Lung (tissue), 16 donors: ENCODE measurements around the gene SPOPL. TPM values are rescaled to one million over a fixed set of nuclear protein-coding genes. Genes with fewer than 3 reads are reported as not detected.
A peak's percentile ranks its signal among the peaks of the same experiment; 100 is the strongest.

Experiments
- ATAC-seq: fragments of 200-7000 bp; cut with Tn5 transposase; one replicate; pipeline ENCODE4 v1.9.1; 2020; ENCODE audit warnings: moderate number of reproducible peaks; ENCODE audit not compliant: insufficient read depth, low FRiP score
- DNase-seq, 3 donors: peaks; one replicate each; pipeline ENCODE4 v3.0.0-alpha.2; 2013 to 2017
- H3K27ac ChIP-seq, 2 donors: one replicate each; pipeline ENCODE4 v1.5.1; 2013; ENCODE audit warnings: mild to moderate bottlenecking in 2 of 2, moderate library complexity in 2 of 2, control low read depth in 1 of 2, inconsistent platforms in 1 of 2, low read depth in 1 of 2, low read length in 1 of 2
- H3K27me3 ChIP-seq, 3 donors: one replicate each; pipeline ENCODE4 v1.5.1; 2013; ENCODE audit warnings: low read length in 2 of 3; ENCODE audit not compliant: control insufficient read depth in 3 of 3, insufficient read depth in 3 of 3
- H3K36me3 ChIP-seq, 4 donors: one replicate each; pipeline ENCODE4 v1.5.1; 2013; ENCODE audit warnings: low read length in 4 of 4, mild to moderate bottlenecking in 1 of 4, moderate library complexity in 1 of 4; ENCODE audit not compliant: control insufficient read depth in 4 of 4, insufficient read depth in 4 of 4
- H3K4me1 ChIP-seq, 5 donors: one replicate each; pipeline ENCODE4 v1.5.1; 2013; ENCODE audit warnings: low read length in 5 of 5, mild to moderate bottlenecking in 2 of 5, moderate library complexity in 1 of 5; ENCODE audit not compliant: control insufficient read depth in 5 of 5, insufficient read depth in 5 of 5
- H3K4me3 ChIP-seq: one replicate; pipeline ENCODE4 v1.5.1; 2013; ENCODE audit warnings: mild to moderate bottlenecking, control low read depth, moderate library complexity
- H3K9ac ChIP-seq, 2 donors: one replicate each; pipeline ENCODE4 v1.5.1; 2013; ENCODE audit warnings: low read length in 2 of 2, control low read depth in 1 of 2; ENCODE audit not compliant: insufficient read depth in 1 of 2
- H3K9me3 ChIP-seq, 4 donors: one replicate each; pipeline ENCODE4 v1.5.1; 2013; ENCODE audit warnings: low read length in 3 of 4, mild to moderate bottlenecking in 1 of 4, moderate library complexity in 1 of 4; ENCODE audit not compliant: control insufficient read depth in 4 of 4, insufficient read depth in 3 of 4
- whole genome bisulfite sequencing, 2 donors: extraction: QIAGEN DNeasy Blood & Tissue Kit; methylation state at CpG; one replicate each; pipeline ENCODE4 v1.1.7; 2013; 5-methylcytosine and 5-hydroxymethylcytosine counted together
- long read RNA-seq, 5 donors: transcript quantifications; one replicate each; lab custom pipeline, GENCODE V29; 2026
- polyA plus RNA-seq, 2 donors: library from polyadenylated mRNA; stranded (reverse); fragments of 200-250 nt; gene quantifications; one replicate each; pipeline ENCODE4 v1.2.1, GENCODE V29; 2013
- total RNA-seq, 2 donors: library from RNA; depleted of rRNA in 1 of 2; stranded (reverse); fragments of >200 nt in 1 of 2; gene quantifications; one replicate each; pipeline ENCODE4 v1.2.1, GENCODE V29; 2014 to 2021
- TF ChIP-seq, protein P1 (sequence below): IDR thresholded peaks from 2 replicates; pipeline ENCODE4 v1.5.1; 2012; ENCODE audit warnings: mild to moderate bottlenecking; ENCODE audit errors: control extremely low read depth, extremely low read depth
- donor health status: control.
- donor health status: control.
- donor health status: Bipolar disorder and iron deficiency.
- donor health status: healthy.
- donor health status: DM: yes; HTN: yes; CAD: no.

The SPOPL gene
- 10 to 100 TPM; 24.7 to 39.7 TPM for total RNA-seq
- 10 to 100 TPM in 1 of 2 donors, 1 to 10 TPM in 1; 4.4 to 11.8 TPM for polyA plus RNA-seq
- long read RNA-seq, donor 1, full-length matches to known transcripts, result 1 of 1 reads
- long read RNA-seq, donor 1, partial matches to known transcripts, result 0 of 1 reads
- long read RNA-seq, donor 1, other reads (novel, unspliced or antisense), result 0 of 1 reads
- long read RNA-seq, donor 2, result 0 reads
- long read RNA-seq, donor 3, result 0 reads
- long read RNA-seq, donor 4, full-length matches to known transcripts, result 1 of 1 reads
- long read RNA-seq, donor 4, partial matches to known transcripts, result 0 of 1 reads
- long read RNA-seq, donor 4, other reads (novel, unspliced or antisense), result 0 of 1 reads
- long read RNA-seq, donor 5, full-length matches to known transcripts, result 2 of 2 reads
- long read RNA-seq, donor 5, partial matches to known transcripts, result 0 of 2 reads
- long read RNA-seq, donor 5, other reads (novel, unspliced or antisense), result 0 of 2 reads

DNA sequence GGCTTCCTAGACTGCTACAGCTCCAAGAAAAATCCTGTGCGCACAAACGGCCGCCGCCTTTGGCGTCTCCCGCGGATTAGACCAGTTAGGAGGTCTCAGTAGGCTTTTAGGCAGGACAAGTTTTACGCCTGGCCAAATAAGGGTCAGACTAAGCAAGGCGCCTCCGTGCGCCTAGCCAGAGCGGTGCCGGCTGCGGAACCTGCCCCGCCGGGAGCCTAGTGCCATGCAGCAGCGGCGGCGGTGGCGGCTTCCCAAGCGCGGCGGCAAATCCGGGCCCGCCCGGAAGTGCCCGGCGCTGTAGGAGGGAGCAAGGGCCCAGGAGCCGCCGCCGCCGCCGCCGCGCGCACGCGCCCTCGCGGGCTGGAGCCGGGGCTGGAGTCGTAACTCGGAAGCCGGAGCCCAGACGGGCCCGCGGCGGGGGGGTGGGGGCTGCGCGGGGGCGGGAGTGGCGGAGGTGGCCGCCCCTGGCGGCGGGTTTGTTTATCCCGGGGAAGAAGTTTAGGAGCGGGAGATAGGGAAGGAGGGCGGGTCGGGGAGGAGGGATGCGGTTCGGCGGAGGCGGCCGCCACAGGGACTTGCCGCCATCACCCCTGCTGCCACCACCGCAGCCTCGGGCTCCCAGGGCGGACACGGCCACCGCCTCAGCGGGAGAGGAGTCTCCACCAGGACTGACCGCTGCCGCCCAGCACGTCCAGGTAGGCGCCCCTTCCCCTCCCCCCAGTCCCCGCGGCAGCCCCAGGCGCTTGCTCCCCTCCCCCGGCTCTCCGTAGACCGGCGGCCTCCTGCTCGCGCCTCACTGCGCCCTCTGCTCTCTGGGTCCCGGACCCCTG lies at the start of gene SPOPL:
Gene SPOPL, plus strand, starts transcription at position 346 of the 830 bp plus-strand sequence. CDS start 48,447 bp downstream, outside the sequence.
- peak within 1 kb of the TSS; percentile 97 for H3K4me3 ChIP-seq
- H3K9ac ChIP-seq, result peak within 1 kb of the TSS; percentile 90 to 91
- 1% methylated on average over 72 to 86 of the region's 86 CpGs for WGBS, 2 donors
- peak; percentile 92 to 95 (median 94) for DNase-seq
- no peaks in the 10 kb centered on the region for H3K9me3 ChIP-seq
- peaks cover 0 to 30% (median 9%) of the 10 kb centered on the region in 5 donors for H3K4me1 ChIP-seq
- no peaks in the 10 kb centered on the region for H3K27me3 ChIP-seq
- TF ChIP-seq, protein P1, sequence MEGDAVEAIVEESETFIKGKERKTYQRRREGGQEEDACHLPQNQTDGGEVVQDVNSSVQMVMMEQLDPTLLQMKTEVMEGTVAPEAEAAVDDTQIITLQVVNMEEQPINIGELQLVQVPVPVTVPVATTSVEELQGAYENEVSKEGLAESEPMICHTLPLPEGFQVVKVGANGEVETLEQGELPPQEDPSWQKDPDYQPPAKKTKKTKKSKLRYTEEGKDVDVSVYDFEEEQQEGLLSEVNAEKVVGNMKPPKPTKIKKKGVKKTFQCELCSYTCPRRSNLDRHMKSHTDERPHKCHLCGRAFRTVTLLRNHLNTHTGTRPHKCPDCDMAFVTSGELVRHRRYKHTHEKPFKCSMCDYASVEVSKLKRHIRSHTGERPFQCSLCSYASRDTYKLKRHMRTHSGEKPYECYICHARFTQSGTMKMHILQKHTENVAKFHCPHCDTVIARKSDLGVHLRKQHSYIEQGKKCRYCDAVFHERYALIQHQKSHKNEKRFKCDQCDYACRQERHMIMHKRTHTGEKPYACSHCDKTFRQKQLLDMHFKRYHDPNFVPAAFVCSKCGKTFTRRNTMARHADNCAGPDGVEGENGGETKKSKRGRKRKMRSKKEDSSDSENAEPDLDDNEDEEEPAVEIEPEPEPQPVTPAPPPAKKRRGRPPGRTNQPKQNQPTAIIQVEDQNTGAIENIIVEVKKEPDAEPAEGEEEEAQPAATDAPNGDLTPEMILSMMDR, result no peak
- H3K36me3 ChIP-seq, result no peaks in the 10 kb centered on the region
- peak; percentile 99 for ATAC-seq
- H3K27ac ChIP-seq, result peak within 1 kb of the TSS; percentile 90 to 97

DNA sequence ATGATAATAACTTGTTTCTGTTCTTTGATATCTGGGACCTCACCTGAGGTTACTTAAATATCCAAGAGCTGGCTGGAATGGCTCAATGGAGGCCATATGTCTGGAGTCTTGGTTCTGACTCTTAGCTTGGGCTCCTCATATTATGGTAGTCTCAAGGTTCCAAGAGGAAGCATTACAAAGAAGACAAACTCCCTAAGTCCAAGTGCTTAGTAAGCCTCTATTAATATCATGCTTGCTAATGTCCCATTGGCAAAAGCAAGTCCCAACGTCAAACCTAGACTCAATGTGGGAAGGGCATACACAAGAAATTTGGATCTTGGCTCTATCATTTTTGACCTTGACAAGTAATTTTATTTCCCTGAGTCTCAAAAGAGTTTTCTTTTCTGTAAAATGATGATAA lies 49.2 kb upstream of the SPOPL start:
- Histone ChIP-seq H3K9ac (no peak overlapping the region), H3K9me3 (peaks cover 0 to 2% (median 0%) of the 10 kb centered on the region in 4 donors), H3K27me3 (no peaks in the 10 kb centered on the region), H3K27ac (no peak overlapping the region), H3K4me1 (peaks cover 0 to 3% (median 0%) of the 10 kb centered on the region in 5 donors), H3K36me3 (no peaks in the 10 kb centered on the region), H3K4me3 (no peak overlapping the region)
- WGBS, 2 donors, result 93 to 95% methylated on average over 1 of the region's 1 CpG
- TF ChIP-seq, protein P1, result no peak
- DNase-seq (no peak), ATAC-seq (no peak)

DNA sequence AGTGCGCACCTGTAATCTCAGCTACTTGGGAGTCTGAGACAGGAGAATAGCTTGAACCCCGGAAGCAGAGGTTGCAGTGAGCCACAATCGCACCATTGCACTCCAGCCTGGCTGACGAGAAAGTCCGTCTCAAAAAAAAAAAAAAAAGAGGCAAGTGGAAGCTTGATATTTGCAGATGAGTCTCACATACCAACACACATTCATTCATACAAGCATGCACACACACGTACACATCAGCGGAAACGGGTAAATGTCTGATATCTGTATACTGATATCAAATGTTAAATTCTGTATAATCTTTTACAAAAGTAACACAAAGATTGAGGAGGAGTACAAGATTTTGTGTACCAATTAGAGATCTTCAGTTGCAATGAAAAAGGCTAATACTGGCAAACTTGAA lies 47.8 kb upstream of the SPOPL start:
- no peak for ATAC-seq
- 97 to 98% methylated on average over 8 of the region's 8 CpGs for WGBS, 2 donors
- no peaks in the 10 kb centered on the region for H3K27me3 ChIP-seq
- H3K36me3 ChIP-seq, result no peaks in the 10 kb centered on the region
- H3K9ac ChIP-seq, result no peak overlapping the region
- DNase-seq, result no peak
- TF ChIP-seq, protein P1, result no peak
- H3K4me1 ChIP-seq, result no peaks in the 10 kb centered on the region
- H3K27ac ChIP-seq, result no peak overlapping the region
- H3K4me3 ChIP-seq, result no peak overlapping the region
- H3K9me3 ChIP-seq, result no peaks in the 10 kb centered on the region
